Left lobe of liver (tissue), 2 donors: ENCODE results near the gene NPSR1. TPM values are rescaled to one million over a fixed set of nuclear protein-coding genes. Genes with fewer than 3 reads are reported as not detected.
"Not testable (repeated sequence)": the region's sequence is repeated elsewhere in the genome, so short reads cannot be mapped to it uniquely, and the experiment has no call there.

ENCODE experiments used
- ATAC-seq: fragments of 200-7000 bp; cut with Tn5 transposase; one replicate; pipeline ENCODE4 v1.9.1; 2020; ENCODE audit warnings: mild to moderate bottlenecking, moderate library complexity
- DNase-seq: peaks from one replicate; pipeline ENCODE4 v3.0.0-alpha.2; 2020; ENCODE audit warnings: low spot score
- total RNA-seq: library from RNA; stranded (reverse); gene quantifications from one replicate; pipeline ENCODE4 v1.2.1, GENCODE V29; 2021
- donor health status: DM: no; HTN: no; CAD: no; lungs with moderate emphysema.
- donor health status: DM: no; HTN: yes; CAD: no.

NPSR1 gene
- total RNA-seq, 1 donor from 2014 or later = not detected

DNA sequence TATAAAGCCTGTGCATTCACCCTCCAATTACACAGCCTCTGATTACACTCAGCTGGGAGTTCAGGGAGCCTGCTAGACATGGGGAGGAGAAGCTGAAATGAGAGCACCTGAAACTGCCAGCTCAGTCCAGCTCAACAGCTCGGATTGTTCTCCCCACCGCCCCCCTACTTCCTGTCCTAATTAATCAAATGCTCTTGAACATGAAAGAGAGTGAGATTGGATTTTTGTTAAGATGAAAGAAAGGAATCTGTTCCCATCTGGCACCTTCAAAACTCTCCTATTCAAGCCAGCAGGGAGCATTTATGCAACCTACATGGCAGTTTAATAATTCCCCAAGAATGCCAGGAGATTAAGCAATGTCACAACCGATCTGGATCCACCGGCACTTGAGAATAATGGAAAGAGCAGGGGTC, 98.0 kb downstream of the NPSR1 start:
- DNase-seq (no peak), ATAC-seq (peak; percentile 32)

DNA sequence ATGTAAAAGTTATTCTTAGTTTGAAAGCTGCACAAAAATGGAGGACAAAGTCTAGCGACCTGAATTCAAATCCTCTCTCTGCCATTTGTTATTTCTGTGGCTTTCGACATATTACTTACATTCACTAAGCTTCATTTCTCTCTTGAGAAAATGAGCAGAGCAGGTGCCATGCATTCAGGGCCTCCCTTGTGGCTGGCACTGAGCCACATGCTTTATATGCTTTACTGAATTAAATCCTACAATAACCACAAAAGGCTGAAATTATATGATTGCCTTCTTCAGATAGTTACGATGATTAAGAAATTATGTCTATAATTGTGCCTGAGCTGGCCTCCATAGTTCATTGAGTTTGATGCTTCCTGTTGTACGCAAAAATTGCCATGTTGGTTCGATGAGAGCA, 98.7 kb downstream of the NPSR1 start:
- ATAC-seq (no peak), DNase-seq (no peak)

DNA sequence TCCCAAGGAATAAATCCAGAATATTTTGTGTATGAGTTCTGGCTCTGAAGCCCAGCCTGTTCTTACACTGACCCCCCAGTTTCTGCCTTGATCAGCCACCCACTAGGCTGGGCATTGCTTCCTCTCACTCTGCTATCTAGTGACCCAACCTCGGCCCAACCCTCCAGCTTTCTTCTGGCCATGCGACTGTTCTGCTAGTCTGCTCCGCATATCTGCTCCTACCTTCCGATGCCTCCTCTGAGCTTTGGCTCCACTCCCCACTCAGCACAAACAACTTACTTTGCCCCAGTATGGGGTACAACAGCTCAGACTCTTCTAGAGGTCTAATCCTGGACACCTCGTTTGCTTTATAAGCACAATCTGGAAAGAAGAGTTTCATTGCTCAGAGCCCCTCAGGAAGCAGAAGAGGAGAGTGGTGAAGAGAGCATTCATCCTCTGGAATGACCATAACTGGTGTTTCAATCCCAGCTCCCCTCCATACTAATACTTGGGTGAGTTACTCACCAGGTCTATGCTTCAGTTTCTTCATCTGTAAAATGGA, 99.6 kb downstream of the NPSR1 start:
- ATAC-seq (no peak), DNase-seq (no peak)

DNA sequence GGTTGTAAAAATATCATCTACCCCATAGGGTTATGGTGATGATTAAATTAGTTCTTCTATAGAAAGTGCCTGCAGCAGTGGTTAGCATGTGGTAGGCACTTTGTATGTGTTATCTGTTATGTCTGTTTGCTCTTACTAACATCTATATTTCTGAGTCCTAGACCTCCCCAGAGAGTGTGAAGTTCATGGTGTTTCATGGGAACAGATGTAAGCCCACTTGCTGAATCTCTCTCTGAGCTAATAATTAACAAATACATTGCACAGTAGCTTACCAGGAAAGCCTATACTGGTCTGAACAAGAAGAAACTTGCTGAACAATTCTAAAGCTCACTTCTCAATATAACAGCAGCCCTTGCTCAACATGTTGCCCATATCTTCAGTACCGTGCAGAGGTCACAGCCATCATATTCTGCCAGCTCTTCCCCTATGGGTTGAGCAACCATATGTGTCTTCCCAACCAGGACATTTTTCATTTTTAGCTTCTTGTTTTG, 100.1 kb downstream of the NPSR1 start:
- no peak for ATAC-seq
- no peak for DNase-seq

DNA sequence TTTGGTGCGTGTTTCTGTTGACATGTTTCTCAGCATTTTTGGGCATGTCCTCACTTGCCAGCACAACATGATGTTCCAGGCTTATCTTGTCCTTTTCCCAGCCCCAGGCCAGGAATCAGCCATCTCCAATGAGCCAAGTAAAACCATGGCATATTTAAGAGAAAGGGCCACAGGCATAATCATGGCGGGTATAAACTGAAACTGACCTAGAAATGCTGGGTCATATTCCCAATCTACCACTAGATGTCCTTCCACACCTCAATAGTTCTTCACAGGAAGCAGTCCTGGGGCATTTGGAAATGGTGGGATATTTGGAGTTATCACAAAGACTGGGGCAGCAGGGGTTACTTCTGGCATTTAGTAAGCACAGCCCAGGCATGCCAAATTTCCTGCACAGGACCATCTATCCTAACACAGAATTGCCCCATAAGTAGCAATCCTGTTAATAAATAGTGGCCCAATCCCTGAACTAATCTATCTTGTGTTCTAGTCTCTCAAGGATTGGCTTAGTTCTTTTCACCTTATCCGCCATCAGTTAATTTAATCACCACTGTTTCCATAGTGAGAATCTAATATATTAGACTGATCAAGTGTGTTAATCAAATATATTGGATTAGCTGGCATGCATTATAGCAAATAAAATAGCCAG, 101.6 kb downstream of the NPSR1 start:
- ATAC-seq = peak; percentile 84
- DNase-seq = no peak

DNA sequence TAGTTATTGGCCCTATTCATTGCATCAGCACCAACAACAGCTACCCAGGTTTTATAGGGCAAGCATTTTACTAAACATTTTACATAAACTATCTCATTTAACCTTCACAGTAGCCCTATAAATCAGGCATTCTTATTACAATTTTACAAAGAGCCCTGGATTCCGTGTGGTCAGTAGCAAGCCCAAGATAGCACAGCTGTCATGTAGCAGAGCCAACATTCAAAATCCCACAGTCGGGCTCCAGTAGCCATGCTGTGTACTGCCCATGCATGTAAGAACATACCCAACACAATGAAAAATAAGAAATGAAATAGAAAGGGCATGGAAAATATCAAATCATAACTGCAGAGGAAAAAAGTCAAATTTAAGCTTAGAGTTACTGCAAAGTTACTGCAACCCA, 102.3 kb downstream of the NPSR1 start:
- DNase-seq = no peak
- no peak for ATAC-seq

DNA sequence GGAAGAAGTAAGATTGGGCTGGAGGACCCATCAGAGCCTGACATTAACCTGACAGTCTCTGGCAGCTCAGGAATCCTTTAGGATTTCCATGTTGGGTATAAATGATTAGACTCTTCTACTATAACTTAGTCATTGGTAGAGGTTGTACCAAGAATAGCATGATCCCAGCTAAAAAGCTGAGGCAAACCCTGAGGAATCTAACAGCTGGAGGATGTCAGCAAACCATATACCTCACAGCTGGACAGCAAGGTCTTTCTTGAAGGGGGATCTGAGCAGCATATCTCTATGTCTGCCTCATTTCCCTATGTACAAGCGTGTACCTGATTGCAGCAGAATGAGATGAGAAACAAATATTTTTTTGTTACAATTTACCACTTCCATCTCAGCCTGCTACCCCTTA, 103.2 kb downstream of the NPSR1 start:
- ATAC-seq (no peak), DNase-seq (no peak)

DNA sequence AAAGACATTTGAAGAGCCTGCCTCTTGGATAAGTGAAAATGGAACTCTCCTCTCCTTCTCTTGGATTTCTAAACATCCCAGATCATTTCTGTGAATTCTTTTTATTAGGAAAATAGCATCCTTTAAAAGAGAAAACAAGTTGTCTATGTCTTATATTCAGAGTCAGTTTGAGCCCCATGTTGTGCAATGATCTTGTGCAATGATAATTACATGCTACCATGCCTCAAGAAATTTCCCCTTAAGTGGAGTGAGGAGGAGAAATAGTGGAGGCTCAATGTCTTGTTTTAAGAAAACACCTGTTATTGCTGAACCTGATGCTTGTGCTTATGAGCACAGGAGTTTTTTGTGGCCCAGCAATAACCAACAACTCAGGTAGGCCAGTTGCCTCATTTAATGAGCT, 103.6 kb downstream of the NPSR1 start:
- DNase-seq = no peak
- ATAC-seq = no peak

DNA sequence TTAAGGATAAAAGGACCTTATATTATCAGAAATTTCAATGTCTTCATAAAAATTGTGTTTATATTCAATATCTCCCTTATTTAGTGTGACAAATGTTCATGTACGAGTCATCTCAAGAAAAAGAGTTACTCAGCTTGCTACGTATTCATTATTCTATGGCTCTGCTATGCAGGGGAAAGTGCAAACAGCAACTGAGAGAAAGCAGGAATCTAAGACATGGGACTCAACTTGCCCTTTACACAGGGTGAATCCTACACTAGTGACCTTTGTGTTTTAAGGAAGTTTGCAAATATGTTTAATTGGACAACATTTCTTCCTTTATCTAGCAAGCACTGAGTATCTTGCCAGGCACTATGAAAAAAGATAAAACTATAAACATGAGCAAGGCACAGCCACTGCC, 104.7 kb downstream of the NPSR1 start:
- ATAC-seq (no peak), DNase-seq (no peak)

DNA sequence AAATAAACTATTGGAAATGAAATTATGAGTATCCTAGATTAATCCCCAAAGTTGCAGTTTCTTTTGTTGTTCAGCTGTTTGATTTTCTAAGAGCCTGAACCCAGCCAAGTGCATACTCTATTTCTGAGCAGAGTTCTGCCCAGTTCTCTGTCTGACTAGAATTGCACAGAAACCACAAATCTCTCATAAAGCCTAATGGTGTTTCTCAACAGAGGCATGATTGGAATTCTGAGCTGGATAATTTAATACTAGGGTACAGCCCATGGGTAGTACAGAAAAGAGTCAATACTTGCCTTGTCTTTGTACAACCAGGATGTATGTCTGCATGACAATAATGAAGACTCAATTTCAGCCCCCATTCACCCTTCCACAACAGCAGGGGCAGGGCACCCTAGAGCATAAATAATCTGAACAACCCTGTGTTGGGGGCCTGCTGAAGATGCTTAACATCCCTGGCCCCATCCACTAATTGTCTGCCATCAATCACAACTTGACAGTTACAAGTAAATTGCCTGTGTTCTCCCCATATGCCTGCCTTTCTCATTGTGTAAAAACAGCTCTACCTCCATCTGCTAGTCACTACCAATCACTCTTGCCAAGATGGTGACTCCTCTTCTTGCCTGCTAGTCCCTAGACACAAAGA, 114.4 kb downstream of the NPSR1 start:
- no peak for DNase-seq
- no peak for ATAC-seq

DNA sequence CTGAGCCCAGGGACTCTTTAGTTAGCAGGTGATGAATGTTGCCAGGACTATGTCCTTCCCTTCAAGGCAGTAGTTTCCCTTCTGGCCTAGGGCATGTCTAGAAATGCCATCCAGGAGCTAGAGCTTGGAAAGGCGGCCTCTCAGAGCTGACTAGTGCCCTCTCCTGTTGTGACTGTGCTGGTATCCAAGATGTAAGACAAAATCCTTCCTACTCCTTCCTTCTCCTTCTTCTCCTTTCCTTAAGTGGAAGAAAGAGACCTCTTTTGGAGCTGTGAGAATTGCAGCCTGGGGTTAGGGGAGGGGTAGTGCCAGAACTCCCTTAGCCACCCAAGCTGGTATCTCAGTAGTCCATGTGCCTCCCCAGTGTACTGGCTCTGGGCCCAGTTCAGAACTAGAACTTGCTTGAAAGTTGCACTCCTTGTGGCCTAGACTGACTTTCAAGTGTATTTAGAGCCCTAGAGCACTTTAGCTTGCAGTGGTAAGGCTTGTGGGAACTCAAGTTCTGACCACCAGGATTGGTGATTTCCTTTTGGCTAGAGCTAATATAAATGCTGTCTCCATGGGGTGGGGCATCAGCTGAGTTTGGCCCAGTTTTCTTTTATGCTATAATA, 118.8 kb downstream of the NPSR1 start:
- no peak for ATAC-seq
- DNase-seq = no peak

DNA sequence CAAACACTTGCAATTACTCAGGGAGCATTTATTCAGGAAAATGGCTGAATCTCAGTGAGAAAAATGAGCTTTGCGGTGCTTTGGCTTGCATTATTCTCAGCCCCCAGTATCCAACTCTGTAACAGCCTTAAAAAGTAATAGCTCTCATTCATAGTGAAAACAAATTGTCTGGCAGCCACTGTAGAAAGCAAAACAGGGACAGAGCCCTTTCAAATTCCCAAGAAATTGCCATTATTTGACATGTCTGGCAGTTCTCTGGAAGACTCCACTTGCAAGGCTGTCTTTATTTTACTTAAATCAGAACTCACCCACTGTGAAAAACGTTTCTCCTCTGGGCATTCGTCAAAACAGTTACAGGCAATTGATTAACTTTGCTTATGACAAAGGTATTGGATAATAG, 122.5 kb downstream of the NPSR1 start:
- no peak for DNase-seq
- ATAC-seq = no peak

DNA sequence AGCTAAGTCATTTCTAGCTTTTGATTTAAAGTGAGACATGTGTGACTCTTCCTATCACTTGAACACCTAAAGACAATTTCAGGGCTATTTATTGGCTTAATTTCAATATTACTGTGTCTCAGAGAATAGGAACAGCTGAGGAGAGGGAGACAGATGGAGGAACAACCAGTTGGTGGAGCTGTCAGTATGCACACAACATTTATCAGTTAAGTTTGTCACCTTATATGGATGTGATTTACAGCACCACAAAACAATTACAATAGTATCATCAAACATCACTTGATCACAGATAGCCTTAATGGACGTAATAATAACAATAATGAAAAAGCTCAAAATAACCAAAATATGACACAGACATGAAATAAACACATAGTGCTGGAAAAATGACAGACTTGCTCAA, 129.6 kb downstream of the NPSR1 start:
- no peak for ATAC-seq
- no peak for DNase-seq

DNA sequence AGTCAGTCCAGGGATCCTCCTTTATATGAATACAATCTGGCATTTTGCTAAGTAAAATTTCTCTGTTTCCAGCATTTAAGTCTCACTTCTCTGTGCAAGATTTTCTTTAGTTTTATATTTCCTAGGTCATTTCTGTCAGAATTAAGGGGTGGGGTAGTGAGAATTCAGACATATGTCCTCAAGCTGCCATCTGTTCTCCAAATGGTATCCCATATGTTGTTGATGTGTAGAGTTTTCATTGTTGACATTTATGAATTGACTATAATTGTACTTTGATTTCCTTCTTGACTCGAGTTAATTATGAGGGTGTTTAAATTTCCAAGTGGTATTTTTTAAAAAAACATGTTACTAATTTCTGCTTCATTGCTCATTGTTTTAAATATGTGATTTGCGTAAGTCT, 148.8 kb downstream of the NPSR1 start:
- DNase-seq (no peak), ATAC-seq (no peak)

DNA sequence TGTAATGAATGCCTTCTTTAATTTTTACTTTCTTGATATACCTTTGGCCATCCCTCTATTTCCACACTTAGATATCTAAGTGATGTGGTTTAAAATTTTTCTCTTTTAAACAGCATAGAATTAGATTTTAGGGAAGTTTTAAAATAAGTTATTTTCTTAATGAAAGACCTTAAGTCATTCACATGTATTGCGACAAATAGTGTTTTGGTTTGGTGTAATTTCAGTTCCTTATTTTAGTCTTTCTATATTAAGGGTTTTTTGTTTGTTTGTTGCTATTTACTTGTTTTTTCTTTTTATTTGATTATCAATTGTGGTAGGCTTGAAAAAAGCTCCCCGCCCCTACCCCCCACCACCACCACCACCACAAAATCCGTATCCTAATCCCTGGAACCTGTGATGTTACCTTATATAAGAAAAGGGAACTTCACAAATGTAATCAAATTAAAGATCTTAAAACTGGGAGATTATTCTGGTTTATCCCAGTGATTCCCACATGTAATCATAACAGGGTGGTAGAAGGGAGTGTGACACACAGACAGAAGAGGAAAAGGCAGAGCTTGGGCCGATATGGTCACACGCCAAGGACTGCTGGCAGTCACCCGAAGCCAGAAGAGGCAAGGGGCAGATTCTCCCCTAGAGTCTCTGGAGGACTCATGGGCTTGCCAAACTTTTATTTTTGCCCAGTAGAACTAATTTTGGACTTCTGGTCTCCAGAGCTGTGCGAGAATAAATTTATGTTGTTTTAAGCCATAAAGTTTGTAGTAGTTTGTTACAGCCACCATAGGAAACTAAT, 149.7 kb downstream of the NPSR1 start:
- ATAC-seq = no peak
- DNase-seq = no peak

DNA sequence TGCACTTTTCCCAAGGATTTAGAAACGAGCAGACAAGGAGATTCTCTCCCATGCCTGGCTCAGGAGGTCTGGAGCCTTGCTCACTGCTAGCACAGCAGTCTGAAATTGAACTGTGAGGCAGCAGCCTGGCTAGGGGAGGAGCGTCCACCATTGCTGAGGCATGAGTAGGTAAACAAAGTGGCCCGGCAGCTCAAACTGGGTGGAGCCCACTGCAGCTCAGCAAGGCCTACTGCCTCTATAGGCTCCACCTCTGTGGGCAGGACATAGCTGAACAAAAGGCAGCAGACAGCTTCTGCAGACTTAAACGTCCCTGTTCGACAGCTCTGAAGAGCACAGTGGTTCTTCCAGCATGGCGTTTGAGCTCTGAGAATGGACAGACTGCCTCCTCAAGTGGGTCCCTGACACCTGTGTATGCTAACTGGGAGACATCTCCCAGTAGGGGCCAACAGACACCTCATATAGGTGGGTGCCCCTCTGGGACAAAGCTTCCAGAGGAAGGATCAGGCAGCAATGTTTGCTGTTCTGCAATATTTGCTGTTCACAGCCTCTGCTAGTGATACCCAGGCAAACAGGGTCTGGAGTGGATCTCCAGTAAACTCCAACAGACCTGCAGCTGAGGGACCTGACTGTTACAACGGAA, 156.3 kb downstream of the NPSR1 start:
- not testable (repeated sequence) for DNase-seq, ATAC-seq

DNA sequence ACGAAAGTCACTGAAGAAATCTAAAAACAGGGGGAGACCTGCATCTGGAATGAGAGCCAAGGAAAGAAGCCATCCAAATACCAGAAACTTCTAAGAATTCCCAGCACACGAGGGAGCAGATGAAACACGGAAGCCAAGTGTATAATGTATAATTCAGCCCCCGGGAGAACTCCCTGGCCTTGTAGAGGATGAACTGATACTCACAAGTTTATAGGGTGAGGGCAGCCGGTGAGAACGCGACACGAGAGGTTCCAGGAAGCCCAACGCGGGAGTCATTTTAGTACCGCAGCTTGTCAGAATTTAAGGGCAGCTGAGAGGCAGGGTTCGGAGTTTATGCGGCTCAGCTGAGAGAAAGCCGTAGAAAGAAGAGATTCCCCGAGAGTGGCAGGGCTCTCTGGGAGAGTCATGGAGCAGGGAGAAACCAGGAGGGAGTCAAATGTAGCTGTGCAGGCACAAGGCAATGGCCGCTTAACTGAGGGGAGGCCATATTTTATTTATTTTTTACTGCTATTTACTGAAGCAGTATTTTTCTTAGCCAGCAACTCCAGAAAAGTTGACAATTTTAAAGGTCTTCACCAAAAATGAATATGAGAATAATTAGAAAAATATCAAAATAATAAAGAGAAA, 164.0 kb downstream of the NPSR1 start:
- no peak for DNase-seq
- no peak for ATAC-seq

DNA sequence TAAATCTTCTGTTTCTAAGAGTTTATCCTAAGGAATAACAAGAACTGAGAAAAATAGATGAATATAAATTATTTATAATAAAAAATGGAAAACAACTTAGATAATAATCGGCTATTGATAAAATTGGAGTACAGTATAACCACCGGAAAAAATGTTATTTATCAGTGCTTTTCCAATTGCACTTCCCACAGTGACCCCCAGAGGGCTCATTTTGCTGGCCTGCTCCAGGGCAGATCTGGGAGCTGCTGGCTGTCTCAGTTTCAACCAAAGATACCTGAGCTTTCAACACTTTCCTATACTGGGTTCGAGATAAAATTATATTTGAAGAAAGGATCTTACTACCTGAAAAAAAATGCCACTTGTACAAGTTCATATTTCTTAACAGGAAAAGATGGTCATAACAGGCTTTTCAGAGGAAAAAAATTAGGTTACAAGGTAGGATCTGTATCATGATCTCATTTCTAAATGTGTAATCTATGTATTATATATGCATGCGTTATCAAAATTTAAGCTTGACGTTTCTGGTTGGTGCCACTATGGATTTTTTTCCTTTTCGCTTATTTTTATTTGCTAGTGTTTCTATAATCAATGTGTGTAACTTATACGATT, 165.7 kb downstream of the NPSR1 start:
- DNase-seq (peak; percentile 61), ATAC-seq (peak; percentile 92)

DNA sequence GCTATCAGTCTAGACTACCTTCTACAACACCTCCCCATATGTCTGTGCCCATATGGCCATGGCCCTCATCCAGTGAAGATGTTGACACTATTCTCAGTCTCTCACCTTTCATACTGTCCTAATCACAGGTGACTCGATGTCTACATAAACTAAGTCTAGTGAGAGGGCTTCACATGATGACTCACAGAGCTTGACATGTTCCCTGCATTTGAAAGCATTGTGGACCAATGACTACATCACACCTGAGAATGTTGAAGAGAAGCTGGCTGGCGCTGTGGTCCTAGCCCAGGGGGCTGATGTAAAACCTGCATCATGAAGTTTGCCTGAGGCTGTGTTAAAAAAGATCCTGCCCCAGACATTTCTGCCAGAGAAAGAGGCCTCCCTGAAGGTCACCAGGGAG, 167.2 kb downstream of the NPSR1 start:
- DNase-seq = no peak
- no peak for ATAC-seq

DNA sequence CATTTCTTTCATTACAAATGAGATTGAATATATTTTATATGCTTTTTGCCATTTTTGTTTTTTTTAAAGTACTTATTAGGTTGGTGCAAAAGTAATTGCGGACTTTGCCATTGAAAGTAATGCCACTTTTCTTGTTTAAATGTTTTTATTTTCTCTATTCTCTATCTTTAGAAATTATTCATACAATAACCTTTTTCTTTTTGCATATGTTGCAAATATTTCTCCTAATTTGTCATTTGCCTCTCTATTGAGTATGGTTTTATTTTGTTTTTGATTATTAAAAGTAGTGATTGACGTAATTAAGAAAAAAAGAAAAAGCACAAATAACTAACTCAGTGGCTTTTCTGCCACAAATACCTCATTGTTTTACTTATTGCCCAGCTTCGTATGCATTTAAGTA, 172.4 kb downstream of the NPSR1 start:
- ATAC-seq (no peak), DNase-seq (no peak)
